NK-92 (cell line): ENCODE data around the gene TMEM164.

ENCODE experiments used
- DNase-seq: peaks from one replicate; lab custom pipeline; 2025; ENCODE audit not compliant: unreplicated experiment; lab: John Stamatoyannopoulos, UW

TMEM164 gene

DNA sequence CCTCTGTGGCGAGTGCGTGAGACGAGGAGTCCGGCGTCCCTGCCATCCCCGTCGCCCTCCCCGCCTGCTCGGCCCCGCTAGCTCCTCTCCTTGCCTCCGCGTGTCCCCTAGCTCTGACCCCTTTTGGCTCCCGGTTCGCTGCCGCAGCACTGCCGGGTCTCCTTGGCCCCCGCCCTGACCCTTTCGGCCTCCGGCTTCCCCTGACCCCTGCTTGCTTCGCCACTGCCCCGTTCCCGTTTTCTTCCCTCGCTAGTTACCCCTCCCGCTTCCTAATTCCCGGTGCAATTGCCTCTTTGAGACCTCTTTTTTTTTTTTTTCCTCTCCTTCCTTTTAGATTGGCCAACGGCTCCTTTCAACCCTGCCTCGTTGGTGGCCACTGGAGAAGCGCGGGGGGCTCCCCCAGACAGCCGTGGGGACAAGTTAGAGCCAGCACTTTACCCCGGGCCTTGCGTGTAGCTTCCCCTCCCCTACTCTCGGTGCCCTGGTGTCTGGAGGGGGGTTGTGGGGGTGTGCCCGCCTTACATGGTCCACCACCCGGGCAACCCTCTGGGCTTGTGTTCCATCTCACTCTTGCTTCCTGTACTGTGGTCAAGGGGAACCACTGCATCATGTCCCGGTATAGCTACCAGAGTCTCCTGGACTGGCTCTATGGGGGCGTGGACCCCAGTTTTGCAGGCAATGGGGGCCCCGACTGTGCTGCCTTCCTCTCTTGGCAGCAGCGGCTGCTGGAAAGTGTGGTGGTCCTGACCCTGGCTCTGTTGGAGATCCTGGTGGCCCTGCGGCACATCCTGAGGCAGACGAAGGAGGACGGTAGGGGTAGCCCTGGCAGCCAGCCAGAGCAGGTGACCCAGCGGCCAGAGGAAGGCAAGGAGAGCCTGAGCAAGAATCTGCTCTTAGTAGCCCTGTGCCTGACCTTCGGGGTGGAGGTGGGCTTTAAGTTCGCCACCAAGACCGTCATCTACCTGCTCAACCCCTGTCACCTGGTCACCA lies 548 bp downstream of the TMEM164 start:
- no peak for DNase-seq

DNA sequence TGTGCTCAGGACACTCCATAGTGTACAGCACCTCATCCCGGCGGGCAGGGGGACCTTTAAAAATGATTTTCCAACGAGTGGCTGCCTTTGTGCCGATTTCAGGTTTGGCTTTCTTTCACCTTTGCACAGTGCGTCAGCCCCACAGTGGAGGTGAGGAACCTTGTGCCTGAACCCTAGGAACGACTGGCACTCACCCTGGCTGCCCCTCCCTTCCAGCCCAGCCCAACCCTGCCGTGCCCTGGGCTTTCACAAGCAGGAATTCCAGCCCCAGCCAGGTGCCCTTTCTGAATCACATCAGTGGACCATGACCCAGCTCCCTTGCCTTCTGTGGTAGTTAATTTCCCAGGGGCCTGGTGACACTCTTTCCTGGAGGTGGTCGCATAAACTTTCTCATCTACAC lies 1.3 kb downstream of the TMEM164 start:
- DNase-seq, result no peak

DNA sequence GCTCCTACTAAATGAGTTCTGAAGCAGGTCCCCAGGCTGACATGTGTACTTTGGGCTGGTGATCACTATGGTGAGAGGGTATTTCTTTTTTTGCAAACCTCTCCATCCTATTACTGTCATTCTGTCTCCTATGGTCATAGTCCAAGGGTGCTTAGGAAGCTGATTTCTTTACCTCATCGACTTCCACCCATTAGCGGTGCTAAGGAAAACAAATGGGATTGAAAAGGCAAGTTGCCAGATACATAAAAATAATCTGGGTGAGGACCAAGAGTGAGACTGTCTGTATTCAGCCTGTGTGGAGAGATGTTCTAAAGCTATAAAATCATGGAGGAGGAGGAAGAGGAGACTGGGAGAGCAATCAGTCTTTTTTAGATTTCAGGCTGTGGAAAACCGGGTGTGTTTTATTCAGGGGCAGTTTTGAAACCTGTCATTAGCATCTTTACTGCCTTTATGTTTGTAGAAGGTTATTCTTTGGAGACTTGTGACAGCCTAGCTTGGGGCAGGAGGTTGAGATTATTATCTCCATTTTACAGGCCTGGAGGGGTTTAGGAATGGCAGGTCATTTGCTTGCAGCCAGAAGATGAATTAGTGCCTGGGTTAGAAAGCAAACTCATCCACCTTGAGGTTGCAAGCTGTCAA lies 1.9 kb downstream of the TMEM164 start:
- no peak for DNase-seq

DNA sequence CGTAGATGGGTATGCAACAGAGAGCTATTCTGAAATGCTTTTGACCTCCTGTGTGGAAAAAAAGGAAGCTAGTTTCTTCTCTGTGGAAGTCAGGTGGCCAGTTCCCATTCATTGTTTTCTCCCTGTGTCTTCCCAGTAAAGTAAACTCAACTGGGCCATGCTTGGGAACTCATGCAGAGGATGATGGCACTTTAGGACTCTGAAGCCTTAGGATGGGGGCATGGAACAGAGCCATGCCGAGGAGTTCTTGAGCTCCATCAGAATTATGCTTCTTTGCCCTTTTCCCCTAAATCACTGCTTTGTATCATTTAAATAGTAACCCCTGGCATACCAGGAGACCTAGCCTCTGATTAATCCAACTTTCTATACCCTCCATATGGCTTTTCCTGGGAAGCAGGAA lies 3.2 kb downstream of the TMEM164 start:
- DNase-seq, result no peak

DNA sequence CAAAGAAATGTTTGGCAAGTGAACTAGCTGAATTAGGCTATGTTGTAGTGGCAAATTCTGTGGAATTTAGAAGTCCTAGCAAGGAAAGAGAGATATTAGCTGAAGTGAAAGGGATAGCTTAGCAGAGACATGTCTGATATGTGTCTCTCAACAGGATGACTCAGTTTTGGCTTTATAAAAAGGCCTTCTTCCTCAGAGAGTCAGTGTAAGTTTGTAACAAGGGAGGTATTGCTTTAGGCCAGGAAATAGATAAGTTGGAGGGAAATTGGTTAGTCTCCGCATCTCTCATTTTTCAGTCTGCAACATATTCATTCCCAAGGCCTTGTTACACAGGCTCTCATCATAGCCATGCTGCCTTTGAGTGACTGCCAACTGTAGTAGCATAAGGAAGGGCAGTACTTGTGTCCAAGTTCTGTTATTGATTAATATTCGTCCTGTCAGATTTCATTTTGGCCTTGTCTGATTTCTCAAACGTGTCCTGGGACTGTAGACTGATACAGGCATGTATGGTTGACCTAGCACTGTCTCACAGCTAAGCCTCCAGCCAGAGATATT lies 4.0 kb downstream of the TMEM164 start:
- DNase-seq, result no peak

DNA sequence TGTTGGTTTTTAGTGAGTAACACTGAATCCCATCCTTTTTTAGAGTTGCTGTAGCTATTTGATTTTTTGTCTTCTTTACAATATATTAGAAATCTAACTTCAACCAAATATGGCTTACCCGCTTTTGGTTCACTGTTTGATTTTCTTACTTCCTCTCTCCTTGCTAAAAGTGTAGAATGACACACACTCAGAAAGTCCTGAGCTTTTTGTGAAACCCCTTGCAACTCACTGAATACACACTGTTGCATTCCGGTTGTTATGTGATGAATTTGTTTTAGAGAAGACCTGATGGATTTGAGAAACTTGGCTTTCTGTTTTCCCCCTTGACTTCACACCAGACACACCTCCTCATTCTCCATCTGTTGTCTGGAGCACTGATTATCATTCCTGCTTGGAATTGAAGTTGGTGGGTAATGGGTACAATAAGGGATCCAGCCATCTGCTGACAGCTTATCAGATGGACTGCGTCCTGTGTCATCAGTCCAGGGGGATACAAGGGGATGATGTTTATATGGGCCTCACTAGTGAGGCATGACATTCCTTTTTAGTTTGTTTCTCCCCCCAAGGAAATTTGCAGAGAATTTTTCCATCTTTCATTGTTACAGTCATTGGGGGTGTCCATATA lies 5.2 kb downstream of the TMEM164 start:
- DNase-seq, result no peak

DNA sequence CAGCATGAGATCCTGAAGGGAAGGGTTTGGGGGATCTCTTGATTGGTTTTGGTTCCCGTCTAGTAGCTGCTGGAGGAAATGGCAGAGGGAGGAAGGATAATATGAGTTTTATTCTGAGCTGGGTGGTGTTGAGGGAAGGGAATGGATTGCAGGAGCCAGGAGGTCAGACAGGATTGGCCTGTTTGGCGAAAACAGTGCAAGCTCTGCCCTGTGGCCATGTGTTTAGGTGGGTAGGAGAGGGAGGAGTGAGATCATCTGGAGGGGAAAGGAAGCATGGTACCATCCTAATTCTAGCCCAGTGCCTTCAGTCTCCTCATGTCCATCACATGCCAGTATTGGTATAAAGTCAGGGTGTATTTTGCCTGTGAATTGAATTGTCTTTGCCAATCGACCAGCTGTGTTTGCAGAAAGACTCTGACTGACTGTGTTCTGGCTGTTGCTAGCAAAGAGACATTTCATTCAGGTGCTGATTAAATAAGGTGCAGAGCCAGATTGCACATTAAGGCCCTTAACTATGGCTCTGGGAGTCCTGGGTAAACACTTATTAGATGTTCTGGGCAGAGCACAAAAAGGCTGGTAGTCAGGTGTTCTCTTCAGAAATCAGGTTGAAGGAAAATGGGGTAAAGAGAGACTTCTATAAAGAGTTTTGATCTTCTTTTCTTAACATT lies 10.0 kb downstream of the TMEM164 start:
- no peak for DNase-seq

DNA sequence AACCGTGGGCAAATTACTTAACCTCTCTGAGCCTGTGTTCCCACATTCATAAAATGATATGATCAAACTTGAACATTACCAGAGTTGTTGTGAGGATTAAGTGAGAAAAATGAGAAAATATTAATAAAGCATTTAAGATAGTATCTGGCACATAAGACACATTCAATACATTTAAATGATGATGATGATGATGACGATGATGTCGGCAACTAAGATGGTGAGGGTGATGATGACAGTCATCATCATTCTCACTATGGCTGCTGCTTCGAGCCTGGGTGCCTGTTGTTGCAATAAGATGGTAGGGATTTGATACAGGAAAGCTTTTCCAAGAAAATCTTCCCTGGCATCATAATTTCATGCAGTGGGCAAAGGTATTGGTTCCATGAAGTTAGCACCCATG lies 11.1 kb downstream of the TMEM164 start:
- no peak for DNase-seq

DNA sequence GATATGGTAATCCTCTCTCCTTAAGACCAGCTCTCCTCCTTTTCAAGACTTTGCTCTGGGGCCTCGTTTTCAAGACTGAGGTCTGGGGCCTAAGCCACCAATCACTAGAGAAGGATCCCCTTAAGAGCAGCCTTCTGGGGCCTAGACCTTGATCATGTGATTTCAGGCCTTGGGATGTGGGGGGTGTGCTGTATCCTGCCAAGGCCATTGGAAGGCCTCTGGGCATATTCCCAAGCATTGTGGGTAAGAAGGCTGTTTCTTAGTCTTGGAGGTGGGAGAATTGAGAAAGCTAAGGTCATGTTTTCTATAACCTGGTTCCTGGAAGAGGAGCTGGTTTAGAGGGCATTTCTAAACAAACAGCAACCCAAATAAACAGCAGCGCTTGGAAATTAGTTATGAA lies 12.1 kb downstream of the TMEM164 start:
- DNase-seq, result no peak

DNA sequence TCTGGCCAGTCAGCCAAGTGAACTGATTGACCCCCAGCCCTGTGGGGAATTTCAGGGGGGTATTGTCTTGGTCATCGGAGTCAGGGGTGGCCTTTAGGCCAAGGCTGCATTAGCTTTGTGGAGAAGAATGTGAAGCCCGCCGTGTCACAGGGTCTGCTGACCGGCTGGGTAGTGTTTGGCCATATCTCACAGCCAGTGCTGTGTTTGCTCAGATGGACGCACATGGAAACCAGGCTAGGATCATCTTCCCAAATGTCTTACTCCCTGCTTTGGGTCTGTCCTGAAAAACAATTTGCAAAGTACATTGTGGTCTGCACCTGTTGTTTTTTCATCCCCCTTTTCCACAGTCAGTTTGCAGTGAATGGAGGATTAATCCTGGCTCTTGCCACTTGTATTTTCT lies 13.0 kb downstream of the TMEM164 start:
- DNase-seq, result no peak

DNA sequence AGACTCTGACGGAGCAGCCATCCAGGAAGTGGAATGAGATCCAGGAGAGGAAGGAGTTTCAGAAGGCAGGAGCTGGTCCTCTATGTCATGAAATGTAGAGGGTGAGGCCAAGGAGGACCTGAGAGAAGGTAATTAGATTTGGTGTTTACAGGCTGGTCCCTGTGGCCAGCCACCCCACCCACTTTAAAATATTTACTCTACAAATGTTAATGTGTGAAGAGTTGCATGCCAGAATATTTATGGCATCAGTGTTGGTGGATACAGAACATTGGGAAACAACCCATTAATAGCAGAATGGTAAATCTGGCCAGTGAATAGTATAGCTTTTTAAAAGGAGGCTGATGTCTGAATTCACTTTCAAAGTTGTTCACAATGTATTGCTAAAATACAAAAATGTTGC lies 17.6 kb downstream of the TMEM164 start:
- no peak for DNase-seq

DNA sequence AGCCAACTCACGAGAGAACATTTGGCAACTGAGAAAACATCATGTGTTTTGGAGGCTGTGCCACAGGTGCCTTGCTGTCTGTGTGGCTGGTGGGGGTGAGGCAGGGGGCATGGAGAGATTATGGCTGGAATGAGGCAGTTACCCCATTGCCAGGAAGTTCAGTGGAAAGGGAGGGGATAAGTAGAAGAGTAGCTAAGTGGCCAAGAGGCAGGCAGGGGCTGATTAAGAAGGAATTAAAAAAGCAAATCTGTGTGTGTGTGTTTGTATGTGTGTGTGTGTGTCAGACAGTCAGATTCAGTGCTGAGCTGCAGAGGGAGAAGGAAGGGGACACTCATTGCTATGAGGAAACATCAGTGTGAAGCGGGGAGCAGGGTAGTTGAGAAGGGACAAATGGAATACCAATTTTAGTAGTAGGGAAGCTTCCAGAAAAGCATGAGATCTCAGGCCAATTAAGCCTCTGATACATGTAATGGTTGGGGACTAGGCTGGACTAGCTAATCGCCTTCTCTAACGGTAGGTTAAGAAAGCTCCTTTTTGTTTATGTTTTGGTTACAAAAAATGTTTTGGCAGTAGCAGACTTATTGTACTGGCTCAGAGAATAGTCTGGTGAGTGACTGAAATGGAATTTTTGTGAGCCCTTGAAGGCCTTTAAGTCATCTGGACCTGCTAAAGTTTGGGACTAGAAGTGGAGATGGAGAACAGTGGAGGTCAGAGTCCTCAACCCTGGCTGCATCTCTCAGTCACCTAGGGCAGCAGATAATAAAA lies 18.5 kb downstream of the TMEM164 start:
- no peak for DNase-seq

DNA sequence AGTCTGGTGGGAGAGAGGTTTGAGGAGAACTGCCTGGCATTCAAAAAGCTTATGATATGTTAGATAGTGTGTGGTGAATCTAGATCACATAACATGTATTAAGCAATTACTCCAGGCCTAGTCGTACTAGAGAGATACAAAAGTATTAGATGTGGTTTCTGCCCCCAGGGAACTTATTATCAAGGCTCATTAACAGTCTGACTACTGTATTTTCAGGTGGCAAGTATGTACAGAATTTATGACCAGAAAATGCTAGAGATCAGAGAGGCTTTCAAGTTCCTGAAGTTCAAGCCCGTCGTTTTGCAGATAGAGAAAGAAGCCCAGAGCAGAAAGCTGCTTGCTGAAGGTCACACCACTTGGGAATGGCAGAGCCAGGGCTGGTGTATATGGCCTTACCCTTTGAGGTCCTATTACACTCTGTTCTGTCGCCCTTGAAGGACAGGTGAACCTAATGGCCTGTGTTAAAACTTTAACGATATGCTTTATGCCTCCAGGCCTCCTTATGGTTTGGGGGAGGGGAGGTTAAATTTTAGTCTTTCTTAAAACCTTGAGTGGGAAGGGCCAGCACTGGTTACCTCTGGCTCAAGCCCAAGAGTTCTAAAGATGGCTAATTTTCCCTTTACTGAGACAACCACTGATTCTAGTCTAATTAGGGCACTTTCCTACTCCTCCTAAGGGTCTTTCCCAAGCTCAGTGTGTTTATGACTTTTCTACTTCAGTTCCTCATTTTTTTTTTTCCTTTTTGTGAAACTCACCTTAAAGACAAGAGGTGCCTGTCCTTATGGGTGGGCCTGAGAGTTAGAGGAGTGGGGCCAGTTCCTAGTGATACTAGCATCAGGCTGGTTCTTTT lies 19.9 kb downstream of the TMEM164 start:
- DNase-seq, result no peak

DNA sequence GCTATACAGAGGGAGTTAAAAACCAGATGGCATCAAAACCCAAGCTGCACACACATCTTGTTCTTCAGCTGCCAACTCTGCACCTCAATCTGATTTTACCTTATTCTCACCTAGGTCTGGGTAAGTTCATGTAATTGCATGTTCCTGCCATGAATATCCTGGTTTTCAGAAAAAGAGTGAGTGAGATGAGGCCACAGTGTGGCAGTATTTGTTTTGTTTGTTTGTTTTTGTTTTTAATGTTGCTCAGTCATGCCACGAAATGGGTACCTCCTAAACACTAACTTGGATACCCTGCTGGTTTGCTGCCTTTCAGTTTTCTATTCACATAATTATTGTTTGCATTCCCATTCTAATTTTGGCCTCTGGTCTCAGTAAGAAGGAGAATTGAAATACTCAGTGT lies 22.5 kb downstream of the TMEM164 start:
- DNase-seq, result no peak

DNA sequence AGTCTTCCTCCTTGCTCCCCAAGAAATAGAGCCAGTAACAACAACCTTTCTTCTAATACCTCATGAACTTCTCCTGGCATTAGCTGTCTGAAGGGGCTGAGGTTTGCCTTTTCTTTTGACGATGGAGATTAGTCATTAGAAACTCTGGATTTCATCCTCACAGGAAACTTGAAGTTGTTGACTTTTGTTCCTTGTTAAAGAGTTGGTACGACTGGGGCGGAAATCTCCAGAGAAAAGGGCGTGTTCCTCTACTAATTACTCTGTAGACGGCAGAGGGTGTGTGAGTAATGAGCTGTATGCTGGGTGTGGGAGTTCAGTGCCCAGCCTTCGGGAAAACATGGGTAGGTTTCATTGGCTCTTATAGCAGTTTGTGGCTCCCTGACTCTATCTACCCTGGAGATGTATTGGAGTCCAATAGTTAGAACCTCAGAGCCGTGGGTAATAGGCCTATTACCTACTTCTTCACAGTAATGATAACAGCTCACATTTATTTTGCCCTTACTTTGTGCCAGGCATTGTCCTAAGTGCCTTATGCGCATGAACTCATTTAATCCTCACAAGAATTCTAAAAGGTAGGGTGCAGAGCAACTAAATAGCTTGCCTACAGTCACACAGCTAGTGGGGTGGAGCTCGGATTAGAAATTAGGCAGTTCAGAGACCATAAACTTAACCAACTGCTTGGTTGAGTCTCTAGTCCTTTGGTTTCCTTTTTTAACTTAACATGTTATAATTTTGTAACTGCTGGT lies 23.4 kb downstream of the TMEM164 start:
- no peak for DNase-seq

DNA sequence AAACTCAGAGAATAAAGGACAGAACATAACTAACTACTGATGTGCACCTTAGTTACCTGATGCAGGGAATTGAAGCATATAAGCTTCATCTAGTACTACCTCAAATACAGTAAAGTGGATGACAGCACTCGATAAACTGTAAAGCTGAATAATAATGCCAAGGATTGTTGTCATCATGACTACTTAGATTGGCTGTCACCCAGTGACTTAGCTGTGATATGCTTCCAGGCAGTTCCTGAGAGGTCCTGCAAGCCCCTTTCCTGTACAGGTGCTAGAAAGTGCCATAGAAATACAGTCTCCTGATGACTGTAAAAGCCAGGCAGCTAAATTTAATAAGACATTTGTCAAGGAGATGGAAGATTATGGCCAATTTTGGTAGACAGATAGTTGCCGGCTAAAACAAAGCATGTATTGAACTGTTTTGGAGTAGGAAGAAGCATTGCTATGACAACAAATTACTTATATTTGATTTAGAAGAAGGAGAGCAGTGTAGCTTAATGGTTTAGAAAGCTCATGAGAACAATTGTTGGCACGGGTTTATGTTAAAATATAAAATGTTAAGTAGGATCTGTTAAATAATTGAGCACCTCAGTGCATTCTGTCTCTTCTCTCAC lies 29.7 kb downstream of the TMEM164 start:
- no peak for DNase-seq

DNA sequence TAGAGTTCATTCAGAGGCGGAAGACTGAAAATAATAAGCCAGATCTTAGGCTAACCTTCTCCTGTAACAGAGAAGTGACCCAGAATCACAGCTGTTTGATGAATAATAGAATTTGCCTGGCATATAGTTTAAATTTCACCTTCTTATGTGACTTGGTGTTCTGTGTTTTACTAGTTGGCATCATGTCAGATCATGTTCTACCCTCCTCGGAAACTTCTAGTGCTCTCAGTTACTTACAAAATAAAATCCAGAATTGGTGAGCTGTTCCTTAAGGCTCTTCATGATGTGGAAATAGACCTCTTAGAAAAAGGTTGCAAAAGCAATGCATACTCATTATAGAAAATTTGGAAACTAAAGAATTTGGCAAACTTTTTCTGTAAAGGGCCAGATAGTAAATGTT lies 31.1 kb downstream of the TMEM164 start:
- no peak for DNase-seq
